OCI-LY1 (cell line): ENCODE data around the gene BCKDK.

Experiments
- H2AFZ ChIP-seq: fragments of 200-600 bp; sonication (generic), shearing (Covaris generic); 2 replicates; pipeline ENCODE4 v1.6.0; 2014; ENCODE audit warnings: antibody characterized with exemption, mild to moderate bottlenecking, low read length
- H3F3A ChIP-seq: fragments of 200-600 bp; sonication (generic), shearing (Covaris generic); 2 replicates; pipeline ENCODE4 v1.6.0; 2014; ENCODE audit warnings: mild to moderate bottlenecking, antibody characterized with exemption, low read length, moderate library complexity; ENCODE audit not compliant: insufficient read depth
- H3K27ac ChIP-seq: fragments of 200-600 bp; sonication (generic); 2 replicates; pipeline ENCODE4 v1.5.1; 2014; ENCODE audit warnings: low read length, mixed run types, mild to moderate bottlenecking, low read depth; ENCODE audit not compliant: poor library complexity, severe bottlenecking
- H3K27me3 ChIP-seq: fragments of 200-600 bp; sonication (generic); 2 replicates; pipeline ENCODE4 v1.6.0; 2014; ENCODE audit warnings: antibody characterized with exemption, mild to moderate bottlenecking, low read length, moderate library complexity; ENCODE audit not compliant: insufficient read depth
- H3K36me3 ChIP-seq: fragments of 200-600 bp; sonication (generic); 2 replicates; pipeline ENCODE4 v1.6.1; 2014; ENCODE audit warnings: mild to moderate bottlenecking, antibody characterized with exemption, low read length, moderate library complexity, mixed read lengths; ENCODE audit not compliant: insufficient read depth
- H3K4me1 ChIP-seq: fragments of 200-600 bp; sonication (generic); 2 replicates; pipeline ENCODE4 v1.5.1; 2014; ENCODE audit warnings: mild to moderate bottlenecking, low read length, moderate library complexity; ENCODE audit not compliant: insufficient read depth, severe bottlenecking
- H3K4me2 ChIP-seq: fragments of 200-600 bp; sonication (generic), shearing (Covaris generic); 2 replicates; pipeline ENCODE4 v1.6.1; 2014; ENCODE audit warnings: low read length
- H3K4me3 ChIP-seq: fragments of 200-600 bp; sonication (generic); 2 replicates; pipeline ENCODE4 v1.5.1; 2014; ENCODE audit warnings: low read length, low read depth, mild to moderate bottlenecking, mixed read lengths; ENCODE audit not compliant: poor library complexity, severe bottlenecking
- H3K79me2 ChIP-seq: fragments of 200-600 bp; shearing (Covaris generic); 2 replicates; pipeline ENCODE4 v1.6.1; 2016; ENCODE audit warnings: mixed run types, low read length, mixed read lengths; ENCODE audit not compliant: insufficient read depth
- H3K9ac ChIP-seq: fragments of 200-600 bp; sonication (generic), shearing (Covaris generic); 2 replicates; pipeline ENCODE4 v1.6.1; 2014; ENCODE audit warnings: mild to moderate bottlenecking, low read length, mixed read lengths
- H3K9me2 ChIP-seq: fragments of 200-600 bp; sonication (generic), shearing (Covaris generic); 2 replicates; pipeline ENCODE4 v1.6.1; 2014; ENCODE audit warnings: low read depth, mild to moderate bottlenecking, low read length, mixed read lengths
- H3K9me3 ChIP-seq: fragments of 200-600 bp; shearing (Covaris generic); 2 replicates; pipeline ENCODE4 v1.6.1; 2014; ENCODE audit warnings: low read length, mixed read lengths
- H4K20me1 ChIP-seq: fragments of 200-600 bp; sonication (generic), shearing (Covaris generic); 2 replicates; pipeline ENCODE4 v1.6.0; 2016; ENCODE audit warnings: mild to moderate bottlenecking, low read length; ENCODE audit not compliant: insufficient read depth
- CTCF ChIP-seq: fragments of 200-600 bp; sonication (generic), shearing (Covaris generic); IDR thresholded peaks from 2 replicates; pipeline ENCODE4 v1.5.1; 2017; ENCODE audit warnings: mild to moderate bottlenecking, antibody characterized with exemption, low read length, moderate library complexity, mixed read lengths
- EZH2 ChIP-seq: fragments of 200-600 bp; sonication (generic), shearing (Covaris generic); IDR thresholded peaks from 2 replicates; pipeline ENCODE4 v1.8.0; 2017; ENCODE audit warnings: borderline replicate concordance, mixed run types, mild to moderate bottlenecking, antibody characterized with exemption, low read length, moderate library complexity, mixed read lengths

Gene BCKDK

GRCh38 chr16:31120129-31120528, 11.9 kb downstream of the BCKDK start:
- no peak overlapping the region for H3K4me2 ChIP-seq
- no peak overlapping the region for H3K27ac ChIP-seq
- H3K4me3 ChIP-seq, result no peak overlapping the region
- H3K79me2 ChIP-seq, result peaks cover 7% of the 10 kb centered on the region; the same call in 1 of the 2 replicates
- TF ChIP-seq CTCF (no peak), EZH2 (no peak)
- H3K36me3 ChIP-seq, result peaks cover 53% of the 10 kb centered on the region
- H3F3A ChIP-seq, result no peaks in the 10 kb centered on the region
- H4K20me1 ChIP-seq, result no peaks in the 10 kb centered on the region
- peaks cover 16% of the 10 kb centered on the region for H3K4me1 ChIP-seq
- H3K27me3 ChIP-seq, result no peaks in the 10 kb centered on the region
- no peaks in the 10 kb centered on the region for H3K9me3 ChIP-seq
- no peaks in the 10 kb centered on the region for H3K9me2 ChIP-seq
- no peak overlapping the region for H3K9ac ChIP-seq
- no peak overlapping the region for H2AFZ ChIP-seq

DNA sequence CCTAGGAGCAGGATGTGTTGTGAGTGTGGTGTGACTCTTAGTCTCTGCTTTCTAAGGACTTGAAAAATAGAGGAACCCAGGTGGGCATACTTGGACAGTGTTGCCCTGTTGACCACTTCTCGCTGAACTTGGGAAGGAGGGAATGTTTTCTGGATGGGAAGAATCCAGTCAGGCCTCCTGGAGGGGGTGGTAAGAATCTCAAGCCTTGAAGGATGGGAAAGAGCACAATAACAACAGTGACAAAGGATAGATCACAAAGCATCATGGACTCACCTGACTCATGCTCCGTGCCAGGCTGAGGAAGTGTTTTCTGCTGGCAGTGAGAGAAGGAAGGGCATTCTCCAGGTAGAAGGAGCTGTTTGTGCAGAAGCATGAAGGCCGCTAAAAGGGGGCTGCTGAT, 17.7 kb downstream of the BCKDK start:
- no peak overlapping the region for H3K4me3 ChIP-seq
- no peaks in the 10 kb centered on the region for H3K9me2 ChIP-seq
- no peak overlapping the region for H3K9ac ChIP-seq
- H4K20me1 ChIP-seq, result no peaks in the 10 kb centered on the region
- peaks cover 56% of the 10 kb centered on the region for H3K36me3 ChIP-seq
- H3K27me3 ChIP-seq, result no peaks in the 10 kb centered on the region
- no peaks in the 10 kb centered on the region for H3K9me3 ChIP-seq
- H2AFZ ChIP-seq, result no peak overlapping the region
- H3K79me2 ChIP-seq, result no peaks in the 10 kb centered on the region
- TF ChIP-seq CTCF (no peak), EZH2 (no peak)
- no peaks in the 10 kb centered on the region for H3K4me1 ChIP-seq
- no peak overlapping the region for H3K27ac ChIP-seq
- H3F3A ChIP-seq, result no peaks in the 10 kb centered on the region
- H3K4me2 ChIP-seq, result no peak overlapping the region

DNA sequence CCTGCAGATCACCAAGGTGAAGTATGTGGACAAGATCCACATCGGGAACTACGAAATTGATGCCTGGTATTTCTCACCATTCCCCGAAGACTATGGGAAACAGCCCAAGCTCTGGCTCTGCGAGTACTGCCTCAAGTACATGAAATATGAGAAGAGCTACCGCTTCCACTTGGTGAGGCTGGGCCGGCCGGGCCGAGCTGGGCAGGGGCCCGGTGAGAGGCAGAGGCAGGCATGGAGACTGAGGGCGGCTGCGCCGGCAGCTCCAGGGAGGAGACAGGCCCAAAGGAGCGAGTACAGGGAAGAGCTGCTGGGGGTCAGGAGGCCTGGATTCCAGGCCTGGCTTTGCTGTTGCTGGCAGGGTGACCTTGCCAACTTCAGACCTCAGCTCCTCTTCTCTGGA, 19.0 kb downstream of the BCKDK start:
- no peak overlapping the region for H3K9ac ChIP-seq
- no peak overlapping the region for H3K4me2 ChIP-seq
- H3K36me3 ChIP-seq, result peaks cover 45% of the 10 kb centered on the region

More for the DNA sequence above, 19.0 kb downstream of the BCKDK start:
- Histone ChIP-seq H3K9me3 (no peaks in the 10 kb centered on the region), H4K20me1 (no peaks in the 10 kb centered on the region), H2AFZ (no peak overlapping the region), H3F3A (no peaks in the 10 kb centered on the region), H3K27me3 (no peaks in the 10 kb centered on the region), H3K4me3 (no peak overlapping the region), H3K9me2 (no peaks in the 10 kb centered on the region), H3K79me2 (no peaks in the 10 kb centered on the region), H3K27ac (no peak overlapping the region), H3K4me1 (no peaks in the 10 kb centered on the region)
- TF ChIP-seq EZH2, result no peak
- TF ChIP-seq CTCF, result no peak
